Progenitor cell of endocrine pancreas (in vitro differentiated cells): ENCODE data around the gene NUDT5. TPM values are rescaled to one million over a fixed set of nuclear protein-coding genes. Genes with fewer than 3 reads are reported as not detected.

Experiments
- DNase-seq: peaks from one replicate; pipeline ENCODE4 v3.0.0; 2021; ENCODE audit warnings: low spot score; ENCODE audit not compliant: unreplicated experiment
- H3K27ac Mint-ChIP-seq: 2 replicates; pipeline ENCODE4 v1.8.0; 2021; ENCODE audit warnings: mild to moderate bottlenecking, moderate library complexity, mixed read lengths
- H3K27me3 Mint-ChIP-seq: 2 replicates; pipeline ENCODE4 v1.8.0; 2021; ENCODE audit warnings: mixed read lengths
- H3K36me3 Mint-ChIP-seq: 2 replicates; pipeline ENCODE4 v1.8.0; 2022; ENCODE audit warnings: mixed read lengths; ENCODE audit not compliant: insufficient read depth
- H3K4me1 Mint-ChIP-seq: 2 replicates; pipeline ENCODE4 v1.8.0; 2021; ENCODE audit warnings: low read depth, mixed read lengths
- H3K4me3 Mint-ChIP-seq: 2 replicates; pipeline ENCODE4 v1.8.0; 2021; ENCODE audit warnings: low read depth, mild to moderate bottlenecking, moderate library complexity, mixed read lengths
- H3K9me3 Mint-ChIP-seq: 2 replicates; pipeline ENCODE4 v1.8.0; 2021; ENCODE audit warnings: low read depth, mixed read lengths
- CTCF ChIP-seq: fragments of 200-600 bp; sonication (generic); IDR thresholded peaks from one replicate; pipeline ENCODE4 v1.5.0; 2021; ENCODE audit warnings: antibody characterized with exemption, mild to moderate bottlenecking; ENCODE audit not compliant: unreplicated experiment
- microRNA-seq: library from miRNA; unstranded; fragments of <30 nt; microRNA quantifications from one replicate; pipeline ENCODE4 v1.1.0, GENCODE V29; 2020; ENCODE audit warnings: borderline number of aligned reads; ENCODE audit not compliant: unreplicated experiment
- total RNA-seq: library from RNA; stranded (reverse); gene quantifications from 2 replicates; pipeline ENCODE4 v1.2.1, GENCODE V29; 2021

NUDT5 gene
- total RNA-seq, 1 donor from 2014 or later = 56.5 TPM

GRCh38 chr10:12129222-12130111 lies 66.2 kb downstream of the NUDT5 start, which contains the start of gene SEC61A2:
TSS of gene SEC61A2 (plus strand) at chr10:12129677. CDS start at chr10:12129788, 111 bp downstream.
- Mint-ChIP-seq H3K4me3 (peak within 1 kb of the TSS; percentile 88), H3K36me3 (peaks cover 9% of the 10 kb centered on the region), H3K27ac (peak within 1 kb of the TSS; percentile 87), H3K9me3 (no peaks in the 10 kb centered on the region), H3K27me3 (no peaks in the 10 kb centered on the region), H3K4me1 (peaks cover 4% of the 10 kb centered on the region)
- peak; percentile 98 for DNase-seq
- TF ChIP-seq CTCF = no peak

- DNase-seq = no peak
- no peaks in the 10 kb centered on the region for H3K4me1 Mint-ChIP-seq
- H3K27ac Mint-ChIP-seq = no peak overlapping the region
- no peaks in the 10 kb centered on the region for H3K9me3 Mint-ChIP-seq
- no peak for TF ChIP-seq CTCF
- H3K4me3 Mint-ChIP-seq = no peak overlapping the region
- peaks cover 33% of the 10 kb centered on the region for H3K36me3 Mint-ChIP-seq
- H3K27me3 Mint-ChIP-seq = no peaks in the 10 kb centered on the region
Measured at GRCh38 chr10:12121673-12122072, 74.0 kb downstream of the NUDT5 start.

Small RNA genes lying within 50 kb of the gene (microRNA-seq; reads per million reads assigned to microRNA genes)
- not detected for gene MIR548AK

Other genes starting within 250 kb of the NUDT5 start
- gene UPF2, start 153.1 kb downstream of the NUDT5 start, total RNA-seq = 30.9 and 31.0 TPM in 2 replicates
- gene DHTKD1, start 126.9 kb downstream of the NUDT5 start, total RNA-seq = 43.6 and 44.5 TPM in 2 replicates
- gene SEC61A2, start 66.2 kb downstream of the NUDT5 start, total RNA-seq = 23.2 and 24.9 TPM in 2 replicates
- gene CDC123, start 297 bp upstream of the NUDT5 start, total RNA-seq = 71.1 and 82.4 TPM in 2 replicates
- 8.5 and 10.8 TPM in 2 replicates for gene CAMK1D, start 153.7 kb upstream of the NUDT5 start, total RNA-seq